HG02678 (cell line): ENCODE results near the gene SLIT1.

Experiments
- ATAC-seq: cut with Tn5 transposase; IDR thresholded peaks from one replicate; pipeline ENCODE4 v1.9.1; 2021; ENCODE audit warnings: mild to moderate bottlenecking, moderate library complexity; ENCODE audit not compliant: unreplicated experiment

The SLIT1 gene

GRCh38 chr10:97066877-97067555 lies 118.7 kb downstream of the SLIT1 start:
- no peak for ATAC-seq

- ATAC-seq, result no peak
Observed at GRCh38 chr10:97065686-97066660, 119.8 kb downstream of the SLIT1 start.

GRCh38 chr10:97065128-97065527 lies 120.6 kb downstream of the SLIT1 start:
- ATAC-seq, result no peak

GRCh38 chr10:97063983-97064837 lies 121.5 kb downstream of the SLIT1 start:
- ATAC-seq, result no peak

- no peak for ATAC-seq
Observed at GRCh38 chr10:97063271-97063982, 122.3 kb downstream of the SLIT1 start.

- no peak for ATAC-seq
Observed at GRCh38 chr10:97062456-97062855, 123.3 kb downstream of the SLIT1 start.

GRCh38 chr10:97062046-97062445 lies 123.7 kb downstream of the SLIT1 start:
- no peak for ATAC-seq

GRCh38 chr10:97061423-97061822 lies 124.3 kb downstream of the SLIT1 start:
- ATAC-seq, result no peak

GRCh38 chr10:97060441-97061084 lies 125.2 kb downstream of the SLIT1 start:
- ATAC-seq, result no peak

GRCh38 chr10:97059872-97060205 lies 125.9 kb downstream of the SLIT1 start:
- no peak for ATAC-seq

GRCh38 chr10:97059006-97059871 lies 126.5 kb downstream of the SLIT1 start:
- ATAC-seq, result no peak

GRCh38 chr10:97058521-97058920 lies 127.2 kb downstream of the SLIT1 start:
- ATAC-seq, result no peak

- ATAC-seq, result no peak
Observed at GRCh38 chr10:97057491-97058235, 128.1 kb downstream of the SLIT1 start.

- ATAC-seq, result no peak
Observed at GRCh38 chr10:97056003-97056630, 129.6 kb downstream of the SLIT1 start.

- no peak for ATAC-seq
Observed at GRCh38 chr10:97053276-97053675, 132.5 kb downstream of the SLIT1 start.

GRCh38 chr10:97050956-97051496 lies 134.7 kb downstream of the SLIT1 start:
- no peak for ATAC-seq

- no peak for ATAC-seq
Observed at GRCh38 chr10:97050205-97050745, 135.5 kb downstream of the SLIT1 start.
